Activated CD8-positive, alpha-beta memory T cell treated with anti-CD3 and anti-CD28 coated beads, Interleukin-2, amount 10 ng/mL, durations not matched to agents 7 days and 5 days (primary cell): Measurements from ENCODE around the gene DEFB126. TPM values are rescaled to one million over a fixed set of nuclear protein-coding genes. Genes with fewer than 3 reads are reported as not detected.
"Not testable (repeated sequence)": the region's sequence is repeated elsewhere in the genome, so short reads cannot be mapped to it uniquely, and the experiment has no call there.

Experiments
- ATAC-seq: fragments of 150-1000 bp; cut with Tn5 transposase; one replicate; pipeline ENCODE4 v1.10.0; 2021; ENCODE audit warnings: moderate library complexity
- CTCF ChIA-PET: fragments of 350-600 bp; sonication (Branson Sonifier 250); formaldehyde crosslinking; loops from one replicate; lab custom pipeline; 2021; ENCODE audit warnings: antibody characterized with exemption; lab: Charles Lee
- DNase-seq: peaks from one replicate; pipeline ENCODE4 v3.0.0-alpha.2; 2020
- H3K27ac Mint-ChIP-seq: one replicate; pipeline ENCODE4 v1.8.0; 2021; ENCODE audit warnings: mild to moderate bottlenecking, mixed read lengths
- H3K27me3 Mint-ChIP-seq: one replicate; pipeline ENCODE4 v1.8.0; 2021; ENCODE audit warnings: mixed read lengths
- H3K36me3 Mint-ChIP-seq: one replicate; pipeline ENCODE4 v1.8.0; 2021; ENCODE audit warnings: mild to moderate bottlenecking, mixed read lengths
- H3K4me1 Mint-ChIP-seq: one replicate; pipeline ENCODE4 v1.8.0; 2021; ENCODE audit warnings: mixed read lengths
- H3K4me3 Mint-ChIP-seq: one replicate; pipeline ENCODE4 v1.8.0; 2021; ENCODE audit warnings: mild to moderate bottlenecking, moderate library complexity, mixed read lengths
- H3K9me3 Mint-ChIP-seq: one replicate; pipeline ENCODE4 v1.8.0; 2022; ENCODE audit warnings: low read depth, mixed read lengths
- total RNA-seq, 2 experiments: library from RNA; stranded (reverse); gene quantifications; one replicate each; pipeline ENCODE4 v1.2.3, GENCODE V29; 2021

Gene DEFB126
- not detected for total RNA-seq

- no peak for ATAC-seq
These were observed at the start of gene DEFB126 for GRCh38 chr20:142290-142689. TSS of gene DEFB126 (plus strand) at chr20:142590. CDS start at chr20:142629, 39 bp downstream.

GRCh38 chr20:93641-94040, 48.7 kb upstream of the DEFB126 start:
- DNase-seq (no peak), ATAC-seq (no peak)
- no peak overlapping the region for H3K4me3 Mint-ChIP-seq

More at GRCh38 chr20:142290-142689, at the start of gene DEFB126:
- Mint-ChIP-seq H3K9me3 (no peaks in the 10 kb centered on the region), H3K4me1 (no peaks in the 10 kb centered on the region), H3K4me3 (no peak within 1 kb of the TSS), H3K27me3 (peaks cover 52% of the 10 kb centered on the region), H3K27ac (no peak within 1 kb of the TSS), H3K36me3 (no peaks in the 10 kb centered on the region)
- CTCF ChIA-PET = no interaction called here
- no peak for DNase-seq

GRCh38 chr20:95215-95614, 47.2 kb upstream of the DEFB126 start:
- CTCF ChIA-PET = no interaction called here
- ATAC-seq (no peak), DNase-seq (no peak)
- Mint-ChIP-seq H3K4me1 (no peaks in the 10 kb centered on the region), H3K36me3 (no peaks in the 10 kb centered on the region), H3K4me3 (no peak overlapping the region), H3K9me3 (peaks cover 14% of the 10 kb centered on the region), H3K27ac (no peak overlapping the region), H3K27me3 (peaks cover 32% of the 10 kb centered on the region)

More at GRCh38 chr20:93641-94040, 48.7 kb upstream of the DEFB126 start:
- CTCF ChIA-PET = no interaction called here
- H3K27me3 Mint-ChIP-seq = peaks cover 26% of the 10 kb centered on the region
- H3K9me3 Mint-ChIP-seq = peaks cover 14% of the 10 kb centered on the region
- no peak overlapping the region for H3K27ac Mint-ChIP-seq
- no peaks in the 10 kb centered on the region for H3K36me3 Mint-ChIP-seq
- no peaks in the 10 kb centered on the region for H3K4me1 Mint-ChIP-seq

GRCh38 chr20:97691-98090, 44.7 kb upstream of the DEFB126 start:
- Mint-ChIP-seq H3K27me3 (peaks cover 27% of the 10 kb centered on the region), H3K9me3 (peaks cover 14% of the 10 kb centered on the region)
- H3K4me3 Mint-ChIP-seq, DNase-seq, H3K4me1 Mint-ChIP-seq, ATAC-seq, H3K36me3 Mint-ChIP-seq, CTCF ChIA-PET, H3K27ac Mint-ChIP-seq: not testable (repeated sequence)

GRCh38 chr20:101975-102374, 40.4 kb upstream of the DEFB126 start:
- Mint-ChIP-seq H3K36me3 (no peaks in the 10 kb centered on the region), H3K27ac (no peak overlapping the region), H3K4me1 (no peaks in the 10 kb centered on the region), H3K27me3 (peaks cover 48% of the 10 kb centered on the region), H3K9me3 (peaks cover 2% of the 10 kb centered on the region), H3K4me3 (no peak overlapping the region)
- CTCF ChIA-PET = no interaction called here
- ATAC-seq (no peak), DNase-seq (no peak)

- H3K4me1 Mint-ChIP-seq = no peaks in the 10 kb centered on the region
- CTCF ChIA-PET = no interaction called here
- no peak overlapping the region for H3K4me3 Mint-ChIP-seq
- H3K36me3 Mint-ChIP-seq = no peaks in the 10 kb centered on the region
- no peak for DNase-seq
- H3K27ac Mint-ChIP-seq = no peak overlapping the region
- ATAC-seq = no peak
- H3K27me3 Mint-ChIP-seq = peaks cover 59% of the 10 kb centered on the region
- H3K9me3 Mint-ChIP-seq = no peaks in the 10 kb centered on the region
These were observed 38.9 kb upstream of the DEFB126 start for GRCh38 chr20:103456-103855.

- DNase-seq (no peak), ATAC-seq (no peak)
- Mint-ChIP-seq H3K4me1 (no peaks in the 10 kb centered on the region), H3K36me3 (no peaks in the 10 kb centered on the region), H3K27ac (no peak overlapping the region), H3K27me3 (peaks cover 36% of the 10 kb centered on the region), H3K9me3 (no peaks in the 10 kb centered on the region), H3K4me3 (no peak overlapping the region)
- CTCF ChIA-PET = no interaction called here
These were observed 30.0 kb upstream of the DEFB126 start for GRCh38 chr20:112396-112795.

GRCh38 chr20:117518-117917, 24.9 kb upstream of the DEFB126 start:
- Mint-ChIP-seq H3K4me1 (no peaks in the 10 kb centered on the region), H3K27ac (no peak overlapping the region), H3K9me3 (no peaks in the 10 kb centered on the region), H3K36me3 (no peaks in the 10 kb centered on the region), H3K27me3 (peaks cover 34% of the 10 kb centered on the region), H3K4me3 (no peak overlapping the region)
- CTCF ChIA-PET = no interaction called here
- ATAC-seq = no peak
- no peak for DNase-seq

GRCh38 chr20:129786-130323, 12.5 kb upstream of the DEFB126 start:
- H3K9me3 Mint-ChIP-seq, CTCF ChIA-PET, H3K4me3 Mint-ChIP-seq, H3K36me3 Mint-ChIP-seq, H3K27ac Mint-ChIP-seq, DNase-seq, ATAC-seq, H3K4me1 Mint-ChIP-seq: not testable (repeated sequence)
- peaks cover 16% of the 10 kb centered on the region for H3K27me3 Mint-ChIP-seq

GRCh38 chr20:137668-138490, 4.5 kb upstream of the DEFB126 start:
- Mint-ChIP-seq H3K9me3 (no peaks in the 10 kb centered on the region), H3K36me3 (no peaks in the 10 kb centered on the region), H3K4me1 (no peaks in the 10 kb centered on the region), H3K4me3 (no peak overlapping the region), H3K27me3 (peaks cover 31% of the 10 kb centered on the region), H3K27ac (no peak overlapping the region)
- ATAC-seq (no peak), DNase-seq (no peak)
- CTCF ChIA-PET = interaction anchor here (1.0 kb wide), 1 partner anchor 82 kb away, joined by 3 read pairs; no protein-coding TSS in a partner anchor

GRCh38 chr20:145877-146276, 3.5 kb downstream of the DEFB126 start:
- Mint-ChIP-seq H3K4me1 (no peaks in the 10 kb centered on the region), H3K9me3 (no peaks in the 10 kb centered on the region), H3K27me3 (peaks cover 48% of the 10 kb centered on the region), H3K4me3 (no peak overlapping the region), H3K36me3 (no peaks in the 10 kb centered on the region), H3K27ac (no peak overlapping the region)
- CTCF ChIA-PET = no interaction called here
- DNase-seq (no peak), ATAC-seq (no peak)

- H3K4me3 Mint-ChIP-seq = no peak overlapping the region
- no peaks in the 10 kb centered on the region for H3K4me1 Mint-ChIP-seq
- H3K36me3 Mint-ChIP-seq = no peaks in the 10 kb centered on the region
- CTCF ChIA-PET = no interaction called here
- DNase-seq (no peak), ATAC-seq (no peak)
- H3K9me3 Mint-ChIP-seq = no peaks in the 10 kb centered on the region
- H3K27me3 Mint-ChIP-seq = peaks cover 34% of the 10 kb centered on the region
- H3K27ac Mint-ChIP-seq = no peak overlapping the region
These were observed 9.7 kb downstream of the DEFB126 start for GRCh38 chr20:152131-152530.

GRCh38 chr20:157154-157553, 14.8 kb downstream of the DEFB126 start, which contains the start of gene DEFB127:
TSS of gene DEFB127 (plus strand) at chr20:157454. CDS start at chr20:157545, 91 bp downstream.
- H3K4me3 Mint-ChIP-seq = no peak within 1 kb of the TSS
- ATAC-seq (no peak), DNase-seq (no peak)
- no peaks in the 10 kb centered on the region for H3K36me3 Mint-ChIP-seq
- no peaks in the 10 kb centered on the region for H3K4me1 Mint-ChIP-seq
- no peak within 1 kb of the TSS for H3K27ac Mint-ChIP-seq
- peaks cover 37% of the 10 kb centered on the region for H3K27me3 Mint-ChIP-seq
- H3K9me3 Mint-ChIP-seq = no peaks in the 10 kb centered on the region
- CTCF ChIA-PET = no interaction called here

- H3K9me3 Mint-ChIP-seq = no peaks in the 10 kb centered on the region
- H3K27me3 Mint-ChIP-seq = peaks cover 26% of the 10 kb centered on the region
- H3K4me1 Mint-ChIP-seq = no peaks in the 10 kb centered on the region
- CTCF ChIA-PET = no interaction called here
- no peak overlapping the region for H3K27ac Mint-ChIP-seq
- no peak overlapping the region for H3K4me3 Mint-ChIP-seq
- no peak for DNase-seq
- no peak for ATAC-seq
- no peaks in the 10 kb centered on the region for H3K36me3 Mint-ChIP-seq
These were observed 22.2 kb downstream of the DEFB126 start for GRCh38 chr20:164618-165017.
